HFFc6 (cell line): Measurements from ENCODE around the gene PLEKHH1. TPM values are rescaled to one million over a fixed set of nuclear protein-coding genes. Genes with fewer than 3 reads are reported as not detected.

Experiments
- DNase-seq: peaks from one replicate; pipeline ENCODE4 v3.0.0-alpha.2; 2018
- H3K27ac Mint-ChIP-seq: 2 replicates; pipeline ENCODE4 v1.8.0; 2020; ENCODE audit warnings: mild to moderate bottlenecking, mixed read lengths
- H3K27me3 Mint-ChIP-seq: 2 replicates; pipeline ENCODE4 v1.8.0; 2021; ENCODE audit warnings: mild to moderate bottlenecking, moderate library complexity, mixed read lengths; ENCODE audit not compliant: insufficient read depth
- H3K36me3 Mint-ChIP-seq: 2 replicates; pipeline ENCODE4 v1.8.0; 2021; ENCODE audit warnings: low read depth, mixed read lengths
- H3K4me1 Mint-ChIP-seq: 2 replicates; pipeline ENCODE4 v1.8.0; 2020; ENCODE audit warnings: low read depth, mixed read lengths
- H3K4me3 Mint-ChIP-seq: 2 replicates; pipeline ENCODE4 v1.8.0; 2020; ENCODE audit warnings: mild to moderate bottlenecking, moderate library complexity, mixed read lengths
- H3K9me3 Mint-ChIP-seq: 2 replicates; pipeline ENCODE4 v1.8.0; 2020; ENCODE audit warnings: mild to moderate bottlenecking, mixed read lengths
- total RNA-seq, 6 experiments: library from RNA; stranded (reverse); fragmentation: NEBNext Ultra II Directional; extraction: Animal tissue kit (Norgen Biotek cat#: 25700); gene quantifications; 2 replicates in 1 of 6; 3 replicates in 5 of 6; pipeline ENCODE4 v1.2.3, GENCODE V29; 2021
- TF ChIP-seq, protein P1 (sequence below): fragments of 200-600 bp; sonication (generic); IDR thresholded peaks from 2 replicates; pipeline ENCODE4 v1.5.0; 2021; ENCODE audit warnings: antibody characterized with exemption, mild to moderate bottlenecking

The PLEKHH1 gene
- total RNA-seq, 6 experiments from 2014 or later, result 0.10 to 0.28 (median 0.19) TPM

DNA sequence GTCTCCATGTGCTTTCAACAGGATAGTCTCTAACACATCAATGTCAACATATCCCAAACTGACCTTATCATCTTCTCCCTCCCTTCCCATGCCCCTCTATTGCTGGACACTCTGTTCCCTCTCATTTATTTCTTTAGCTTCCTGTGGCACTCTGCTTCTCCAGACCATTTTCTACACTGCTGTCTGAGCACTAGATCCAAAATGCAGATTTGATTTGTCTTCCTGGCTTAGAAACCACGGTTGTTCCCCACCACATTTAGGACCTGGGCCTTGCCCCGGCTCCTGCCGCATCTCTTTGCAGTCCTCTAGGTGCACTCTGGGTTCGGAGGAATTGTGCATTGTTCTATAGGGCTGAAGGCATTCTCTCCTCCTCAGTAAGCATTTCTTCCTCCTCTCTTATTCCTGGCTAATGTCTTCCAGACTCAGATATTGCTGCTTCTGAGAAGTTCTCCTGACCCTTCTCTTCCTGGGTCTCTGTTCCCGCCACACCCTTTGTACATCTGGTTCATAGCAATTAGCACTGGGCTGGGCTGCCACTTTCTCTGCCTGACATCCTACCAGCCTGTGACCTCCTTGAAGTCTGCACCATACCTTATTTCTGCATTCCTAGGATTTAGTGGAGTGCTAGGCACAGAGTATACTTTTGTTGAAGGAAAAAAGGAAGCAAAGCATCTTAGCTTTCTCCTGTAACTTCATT lies 100.5 kb downstream of the PLEKHH1 start:
- Mint-ChIP-seq H3K27ac (no peak overlapping the region), H3K4me3 (no peak overlapping the region), H3K27me3 (peaks cover 5% of the 10 kb centered on the region), H3K4me1 (no peaks in the 10 kb centered on the region), H3K9me3 (no peaks in the 10 kb centered on the region), H3K36me3 (no peaks in the 10 kb centered on the region)
- TF ChIP-seq, protein P1, sequence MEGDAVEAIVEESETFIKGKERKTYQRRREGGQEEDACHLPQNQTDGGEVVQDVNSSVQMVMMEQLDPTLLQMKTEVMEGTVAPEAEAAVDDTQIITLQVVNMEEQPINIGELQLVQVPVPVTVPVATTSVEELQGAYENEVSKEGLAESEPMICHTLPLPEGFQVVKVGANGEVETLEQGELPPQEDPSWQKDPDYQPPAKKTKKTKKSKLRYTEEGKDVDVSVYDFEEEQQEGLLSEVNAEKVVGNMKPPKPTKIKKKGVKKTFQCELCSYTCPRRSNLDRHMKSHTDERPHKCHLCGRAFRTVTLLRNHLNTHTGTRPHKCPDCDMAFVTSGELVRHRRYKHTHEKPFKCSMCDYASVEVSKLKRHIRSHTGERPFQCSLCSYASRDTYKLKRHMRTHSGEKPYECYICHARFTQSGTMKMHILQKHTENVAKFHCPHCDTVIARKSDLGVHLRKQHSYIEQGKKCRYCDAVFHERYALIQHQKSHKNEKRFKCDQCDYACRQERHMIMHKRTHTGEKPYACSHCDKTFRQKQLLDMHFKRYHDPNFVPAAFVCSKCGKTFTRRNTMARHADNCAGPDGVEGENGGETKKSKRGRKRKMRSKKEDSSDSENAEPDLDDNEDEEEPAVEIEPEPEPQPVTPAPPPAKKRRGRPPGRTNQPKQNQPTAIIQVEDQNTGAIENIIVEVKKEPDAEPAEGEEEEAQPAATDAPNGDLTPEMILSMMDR, result no peak
- DNase-seq, result no peak

DNA sequence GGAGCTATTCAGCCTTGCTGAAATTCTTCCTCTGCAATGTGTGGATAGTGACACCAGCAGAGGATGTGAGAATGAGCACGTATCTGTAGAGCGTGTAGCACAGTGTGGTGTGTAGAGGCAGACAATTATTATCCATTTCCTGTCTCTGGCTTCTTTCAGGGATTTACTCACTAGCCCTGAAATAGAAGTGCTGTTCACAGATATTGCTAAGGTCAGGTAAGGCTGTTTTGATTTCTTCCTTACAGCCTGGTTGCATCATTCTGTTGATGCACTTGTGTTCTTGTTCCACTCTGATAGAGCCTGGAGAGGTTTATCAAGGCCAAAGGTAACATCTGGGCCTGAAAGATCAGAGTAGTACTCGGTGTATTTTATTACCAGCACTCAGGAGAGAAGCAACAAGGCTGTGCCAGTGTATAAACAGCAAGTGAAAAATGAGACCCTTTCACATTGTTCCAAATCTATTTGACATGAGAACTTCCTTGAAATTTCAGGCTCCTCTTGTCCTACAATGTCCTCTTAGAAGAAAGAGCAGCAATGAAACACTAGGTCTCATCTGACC lies 103.3 kb downstream of the PLEKHH1 start:
- TF ChIP-seq, protein P1, result no peak
- Mint-ChIP-seq H3K36me3 (no peaks in the 10 kb centered on the region), H3K27me3 (peaks cover 4% of the 10 kb centered on the region), H3K27ac (no peak overlapping the region), H3K4me3 (no peak overlapping the region), H3K9me3 (no peaks in the 10 kb centered on the region), H3K4me1 (no peaks in the 10 kb centered on the region)
- no peak for DNase-seq

DNA sequence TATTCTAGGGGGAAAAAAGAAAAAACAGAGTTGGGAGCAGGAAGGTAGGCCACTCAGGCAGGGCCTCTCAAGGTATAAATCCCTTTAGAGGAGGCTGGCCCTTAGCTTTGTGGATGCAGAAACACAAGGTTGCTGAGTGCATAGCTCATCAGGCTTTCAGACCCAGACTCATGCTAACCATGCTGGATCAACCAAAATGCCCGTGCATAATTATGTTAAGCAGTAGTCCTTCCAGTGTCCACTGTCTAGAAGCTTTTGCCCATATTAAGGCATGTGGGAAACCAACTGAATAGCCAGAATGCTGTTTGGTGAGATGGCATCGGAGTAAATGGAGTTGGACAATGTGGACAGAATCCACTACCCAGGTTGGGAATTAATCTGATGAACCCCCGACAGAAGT lies 105.6 kb downstream of the PLEKHH1 start:
- Mint-ChIP-seq H3K27ac (no peak overlapping the region), H3K36me3 (no peaks in the 10 kb centered on the region), H3K4me1 (no peaks in the 10 kb centered on the region), H3K4me3 (no peak overlapping the region), H3K9me3 (no peaks in the 10 kb centered on the region), H3K27me3 (peaks cover 2% of the 10 kb centered on the region)
- TF ChIP-seq, protein P1, result no peak
- no peak for DNase-seq

Other genes with a start within 250 kb of the PLEKHH1 start
- 100 to 1,000 TPM; 135 to 167 (median 150) TPM for gene ATP6V1D, start 173.5 kb upstream of the PLEKHH1 start, total RNA-seq
- gene EIF2S1, start 173.0 kb upstream of the PLEKHH1 start, total RNA-seq, result 100 to 1,000 TPM; 163 to 218 (median 178) TPM
- 10 to 100 TPM in 5 of 6 experiments, 1 to 10 TPM in 1; 8.7 to 23.8 (median 19.5) TPM for gene PLEK2, start 121.1 kb upstream of the PLEKHH1 start, total RNA-seq
- under 1 TPM; 0.06 to 0.38 (median 0.20) TPM for gene TMEM229B, start 44.6 kb upstream of the PLEKHH1 start, total RNA-seq
- 1 to 10 TPM; 6.3 to 9.3 (median 7.8) TPM for gene PIGH, start 67.0 kb downstream of the PLEKHH1 start, total RNA-seq
- gene ARG2, start 86.6 kb downstream of the PLEKHH1 start, total RNA-seq, result 1 to 10 TPM; 1.4 to 2.2 (median 1.9) TPM
- 100 to 1,000 TPM; 154 to 178 (median 156) TPM for gene VTI1B, start 141.3 kb downstream of the PLEKHH1 start, total RNA-seq
- gene RDH11, start 162.5 kb downstream of the PLEKHH1 start, total RNA-seq, result 10 to 100 TPM; 46.1 to 51.9 (median 49.6) TPM
- gene RDH12, start 168.6 kb downstream of the PLEKHH1 start, total RNA-seq, result not detected